ENCODE results near the gene CTSS.

The CTSS gene

DNA sequence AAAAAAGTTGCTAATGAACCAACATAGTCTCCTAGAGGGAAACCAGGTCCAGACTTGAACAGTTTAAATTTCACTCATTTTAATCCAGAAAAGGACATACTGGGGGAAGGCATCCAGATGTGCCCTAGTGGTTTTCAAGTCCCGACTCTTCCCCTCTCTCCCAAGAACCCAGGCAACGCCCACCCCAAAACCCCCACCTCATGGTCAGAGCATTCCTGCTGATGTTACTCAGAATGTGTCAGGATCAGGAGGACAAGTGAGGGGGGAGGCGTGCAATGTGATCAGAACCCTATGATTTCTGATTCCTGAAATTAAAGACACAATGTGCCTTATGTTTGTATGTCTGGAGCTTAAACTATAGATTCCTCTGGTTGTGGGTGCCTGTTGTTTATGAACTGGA is 44.1 kb upstream of the CTSS start:
- H3K36me3 ChIP-seq (ENCODE audit: control insufficient read depth in 2 of 2, insufficient read depth in 1 of 2, low read length in 2 of 2) = peaks cover 11 to 32% of the 10 kb centered on the region in 2 experiments; a peak in 2 of 3 replicates
- peaks cover 13% of the 10 kb centered on the region for H3K4me1 ChIP-seq (ENCODE audit: control insufficient read depth, insufficient read depth, low read length)
- H3K27ac ChIP-seq (ENCODE audit: extremely low read depth, low read depth, low read length) = no peak overlapping the region
- no peak overlapping the region for H3K4me3 ChIP-seq (ENCODE audit: low read depth, low read length)
- TF ChIP-seq ZBTB20 (tag by site-specific recombination; IDR thresholded peaks at IDR 0.05) (no peak), KLF17 (tag by site-specific recombination; IDR thresholded peaks at IDR 0.05) (no peak), ZSCAN4 (tag by site-specific recombination; IDR thresholded peaks at IDR 0.05) (peak; percentile 8; the same call in 1 of the 2 replicates)
- H3K9me3 ChIP-seq (ENCODE audit: control insufficient read depth, insufficient read depth, low read depth, low read length) = no peaks in the 10 kb centered on the region
- ChIA-PET CTCF (interaction anchor here (1.1 kb wide), 1 partner anchor 180 kb away, joined by 4 read pairs; the partner anchor contains the start of gene ENSA), POLR2A (no interaction called here)

DNA sequence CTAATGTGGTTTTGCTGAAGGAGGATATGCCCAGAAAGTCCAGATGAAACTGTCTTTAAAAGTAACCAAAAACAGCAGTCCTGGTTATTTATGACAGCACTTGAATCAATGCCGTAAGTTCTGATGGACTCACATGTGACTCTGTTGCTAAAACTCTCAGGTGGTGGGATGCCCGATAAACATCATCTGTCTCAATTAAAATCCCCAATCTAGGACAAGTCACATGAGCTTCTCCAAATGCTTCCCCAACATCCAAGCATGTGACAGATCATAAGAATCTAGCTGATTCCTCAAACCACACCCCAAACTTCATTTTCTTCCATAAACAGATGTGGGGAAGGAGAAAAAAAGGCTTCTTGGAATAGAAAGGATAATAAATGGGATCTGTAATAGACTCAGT is 43.3 kb upstream of the CTSS start:
- peaks cover 10 to 25% of the 10 kb centered on the region in 2 experiments; a peak in 1 of 3 replicates for H3K36me3 ChIP-seq (ENCODE audit: control insufficient read depth in 2 of 2, insufficient read depth in 1 of 2, low read length in 2 of 2)
- H3K4me1 ChIP-seq (ENCODE audit: control insufficient read depth, insufficient read depth, low read length) = peaks cover 13% of the 10 kb centered on the region
- ChIA-PET CTCF (interaction anchor here (0.8 to 1.9 kb wide), 3 partner anchors 15 to 247 kb away, joined by 3 to 8 read pairs (median 4); no protein-coding TSS in a partner anchor), POLR2A (interaction anchor here (0.6 kb wide), 1 partner anchor 180 kb away, joined by 3 read pairs; the partner anchor contains the start of gene ENSA)
- H3K9me3 ChIP-seq (ENCODE audit: control insufficient read depth, insufficient read depth, low read depth, low read length) = no peaks in the 10 kb centered on the region
- TF ChIP-seq KLF17 (tag by site-specific recombination; IDR thresholded peaks at IDR 0.05) (no peak), ZNF341 (tag by site-specific recombination; IDR thresholded peaks at IDR 0.05; ENCODE audit: low read depth) (no peak), KLF10 (tag by site-specific recombination; IDR thresholded peaks at IDR 0.05) (no peak), ZNF366 (tag by site-specific recombination; conservative IDR thresholded peaks at IDR 0.05) (no peak), ZNF350 (tag by site-specific recombination; IDR thresholded peaks at IDR 0.05) (no peak), ZNF707 (tag by site-specific recombination; IDR thresholded peaks at IDR 0.05) (no peak)
- TF ChIP-seq, protein P1, sequence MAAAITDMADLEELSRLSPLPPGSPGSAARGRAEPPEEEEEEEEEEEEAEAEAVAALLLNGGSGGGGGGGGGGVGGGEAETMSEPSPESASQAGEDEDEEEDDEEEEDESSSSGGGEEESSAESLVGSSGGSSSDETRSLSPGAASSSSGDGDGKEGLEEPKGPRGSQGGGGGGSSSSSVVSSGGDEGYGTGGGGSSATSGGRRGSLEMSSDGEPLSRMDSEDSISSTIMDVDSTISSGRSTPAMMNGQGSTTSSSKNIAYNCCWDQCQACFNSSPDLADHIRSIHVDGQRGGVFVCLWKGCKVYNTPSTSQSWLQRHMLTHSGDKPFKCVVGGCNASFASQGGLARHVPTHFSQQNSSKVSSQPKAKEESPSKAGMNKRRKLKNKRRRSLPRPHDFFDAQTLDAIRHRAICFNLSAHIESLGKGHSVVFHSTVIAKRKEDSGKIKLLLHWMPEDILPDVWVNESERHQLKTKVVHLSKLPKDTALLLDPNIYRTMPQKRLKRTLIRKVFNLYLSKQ (tag by site-specific recombination; IDR thresholded peaks at IDR 0.05; ENCODE audit: borderline replicate concordance) = no peak
- no peak overlapping the region for H3K27ac ChIP-seq (ENCODE audit: extremely low read depth, low read depth, low read length)
- H3K4me3 ChIP-seq (ENCODE audit: low read depth, low read length) = no peak overlapping the region

- Histone ChIP-seq H3K27ac (ENCODE audit: extremely low read depth, low read depth, low read length) (no peak within 1 kb of the TSS), H3K4me1 (ENCODE audit: control insufficient read depth, insufficient read depth, low read length) (peaks cover 13% of the 10 kb centered on the region), H3K36me3 (ENCODE audit: control insufficient read depth in 2 of 2, insufficient read depth in 1 of 2, low read length in 2 of 2) (peaks cover 5 to 18% of the 10 kb centered on the region in 2 experiments; a peak in 1 of 3 replicates), H3K4me3 (ENCODE audit: low read depth, low read length) (no peak within 1 kb of the TSS), H3K9me3 (ENCODE audit: control insufficient read depth, insufficient read depth, low read depth, low read length) (no peaks in the 10 kb centered on the region)
- TF ChIP-seq YY2 (tag by site-specific recombination; IDR thresholded peaks at IDR 0.05) = no peak
- TF ChIP-seq TCF7L2 (IDR thresholded peaks at IDR 0.05; ENCODE audit: borderline replicate concordance, low read depth, low read length) = no peak
- TF ChIP-seq MYNN (tag by site-specific recombination; IDR thresholded peaks at IDR 0.05; ENCODE audit: borderline replicate concordance) = no peak
- no peak for TF ChIP-seq SALL2 (tag by site-specific recombination; IDR thresholded peaks at IDR 0.05; ENCODE audit: borderline replicate concordance)
- TF ChIP-seq ZNF266 (tag by site-specific recombination; IDR thresholded peaks at IDR 0.05; ENCODE audit: low read depth) = no peak
- TF ChIP-seq ZNF341 (tag by site-specific recombination; IDR thresholded peaks at IDR 0.05; ENCODE audit: low read depth) = no peak
- ChIA-PET CTCF (interaction anchor here (1.9 kb wide), 1 partner anchor 247 kb away, joined by 8 read pairs; no protein-coding TSS in a partner anchor), POLR2A (no interaction called here)
Observed at GRCh38 chr1:150808121-150808520, 42.5 kb upstream of the CTSS start, which contains the start of gene CTSK. Gene CTSK (minus strand): TSS chr1:150808260. CDS start chr1:150806805, 1,455 bp downstream.

Measured in HEK293 (cell line).